ENCODE measurements around the gene PALM3.

- TF ChIP-seq CTCF (conservative IDR thresholded peaks at IDR 0.05; ENCODE audit: low read depth, low read length) (peak; percentile 46), EZH2 (IDR thresholded peaks at IDR 0.05; ENCODE audit: borderline replicate concordance, low read depth, low read length, poor library complexity, severe bottlenecking) (no peak)
These were observed 38.3 kb downstream of the PALM3 start for GRCh38 chr19:14023404-14024235.
